Tongue (tissue), 2 donors: ENCODE measurements around the gene TBL3. TPM values are rescaled to one million over a fixed set of nuclear protein-coding genes. Genes with fewer than 3 reads are reported as not detected.
"Not testable (repeated sequence)": the region's sequence is repeated elsewhere in the genome, so short reads cannot be mapped to it uniquely, and the experiment has no call there.

Experiments used
- DNase-seq: peaks from one replicate; pipeline ENCODE4 v3.0.0-alpha.2; 2015
- total RNA-seq: library from RNA; depleted of rRNA; stranded (reverse); fragments of >200 nt; gene quantifications from one replicate; pipeline ENCODE4 v1.2.3, GENCODE V29; 2014

TBL3 gene
- total RNA-seq, 1 donor from 2014 or later: 21.7 TPM

DNA sequence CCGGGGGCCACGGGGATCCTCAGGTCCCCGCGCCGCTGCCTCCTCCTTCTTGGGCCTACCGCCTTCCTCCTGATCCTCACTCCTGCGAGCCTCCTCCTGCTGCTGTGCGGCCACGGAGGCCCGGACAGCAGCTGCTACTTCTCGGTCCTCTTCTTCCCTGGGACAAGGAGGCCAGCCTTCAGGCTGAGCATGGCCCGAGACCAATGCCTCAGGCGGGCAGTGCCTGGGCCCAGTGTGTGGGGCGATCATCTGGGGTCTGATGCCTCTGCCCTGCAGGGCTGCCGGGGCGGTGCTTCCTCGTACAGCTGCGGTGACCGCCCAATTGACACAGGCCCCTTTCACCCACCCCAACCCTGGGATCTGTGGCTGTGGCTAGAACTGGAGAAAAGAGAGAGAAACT is 29.2 kb downstream of the TBL3 start:
- DNase-seq: no peak

DNA sequence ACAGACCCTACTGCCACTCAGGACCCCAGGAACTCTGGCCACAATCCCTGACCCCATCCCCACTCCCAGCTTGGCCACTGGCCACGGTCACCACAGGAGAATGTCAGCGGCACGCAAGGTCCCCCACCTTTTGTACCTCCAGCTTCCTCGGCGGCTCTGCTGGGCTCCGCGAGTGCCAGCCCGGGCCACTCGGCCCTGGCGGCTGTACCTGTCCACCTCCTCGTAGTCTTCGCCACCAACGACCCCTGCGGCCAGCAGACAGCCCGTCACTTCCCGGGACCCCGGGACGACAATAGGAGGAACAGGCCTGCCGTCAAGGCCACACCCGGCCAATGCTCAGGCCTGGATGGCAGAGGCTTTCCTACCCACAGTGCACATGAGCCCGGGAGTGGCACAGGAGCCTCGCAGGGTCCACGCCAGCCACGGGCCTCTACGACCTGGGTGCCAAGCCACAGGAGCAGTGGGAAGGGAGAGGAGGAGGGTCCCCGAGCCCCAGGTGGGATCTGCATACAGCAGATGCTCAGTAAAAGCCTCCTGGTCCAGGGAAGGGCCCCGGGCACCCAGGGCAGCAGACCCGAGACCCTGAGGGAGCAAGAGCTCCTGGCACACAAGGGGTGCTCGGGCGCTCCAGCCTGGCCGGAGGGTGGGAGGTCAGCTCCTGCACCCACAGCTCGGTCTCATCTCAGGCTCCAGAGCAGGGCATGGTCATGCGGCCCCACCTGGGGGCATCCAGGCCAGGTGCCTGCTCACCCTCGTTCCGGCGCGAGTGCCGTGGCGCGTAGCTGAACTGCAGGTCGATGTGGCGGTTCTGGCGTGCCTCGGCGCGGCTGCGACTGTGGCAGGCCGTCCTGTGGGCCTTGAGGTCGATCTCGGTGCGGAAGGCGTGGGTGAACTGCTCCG is 29.9 kb downstream of the TBL3 start:
- DNase-seq: no peak

DNA sequence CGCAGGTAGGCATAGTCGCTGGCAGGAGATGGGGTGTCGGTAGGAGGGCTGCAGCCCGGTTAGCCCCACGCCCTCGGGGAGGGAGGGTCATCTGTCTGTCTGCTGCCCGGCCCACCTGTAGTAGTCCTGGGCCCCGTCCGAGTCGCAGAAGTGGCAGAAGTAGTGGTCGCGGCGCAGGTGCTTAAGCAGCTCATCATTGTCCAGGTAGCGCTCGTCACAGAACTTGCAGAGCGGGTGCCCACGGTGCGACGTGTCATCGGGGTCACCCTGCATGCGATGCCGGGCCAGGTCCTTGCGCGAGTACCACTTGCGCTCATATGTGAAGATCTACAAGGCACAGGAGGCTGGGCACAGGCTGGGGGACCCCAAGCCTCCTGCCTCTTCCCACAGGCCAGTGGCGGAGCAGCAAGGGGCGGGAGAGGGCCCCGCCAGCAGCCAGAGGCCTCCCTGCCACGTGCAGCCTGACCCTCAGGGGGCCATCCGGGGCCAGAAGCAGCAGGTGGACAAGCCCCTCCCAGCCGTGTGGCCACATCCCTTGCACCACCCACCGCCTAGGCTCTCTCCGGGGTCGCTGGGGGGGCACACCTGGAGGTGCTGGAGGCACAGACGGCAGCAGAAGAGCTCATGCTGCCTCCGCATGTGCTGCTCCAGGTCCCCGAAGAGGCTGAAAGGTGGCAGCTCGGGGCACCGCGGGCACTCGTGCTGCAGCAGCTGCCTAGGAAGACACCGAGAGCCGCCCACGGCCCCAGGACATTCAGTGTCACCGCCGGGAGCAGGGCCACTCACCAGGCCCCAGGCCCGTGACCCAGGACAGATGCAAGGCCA is 30.8 kb downstream of the TBL3 start:
- DNase-seq: peak; percentile 14

DNA sequence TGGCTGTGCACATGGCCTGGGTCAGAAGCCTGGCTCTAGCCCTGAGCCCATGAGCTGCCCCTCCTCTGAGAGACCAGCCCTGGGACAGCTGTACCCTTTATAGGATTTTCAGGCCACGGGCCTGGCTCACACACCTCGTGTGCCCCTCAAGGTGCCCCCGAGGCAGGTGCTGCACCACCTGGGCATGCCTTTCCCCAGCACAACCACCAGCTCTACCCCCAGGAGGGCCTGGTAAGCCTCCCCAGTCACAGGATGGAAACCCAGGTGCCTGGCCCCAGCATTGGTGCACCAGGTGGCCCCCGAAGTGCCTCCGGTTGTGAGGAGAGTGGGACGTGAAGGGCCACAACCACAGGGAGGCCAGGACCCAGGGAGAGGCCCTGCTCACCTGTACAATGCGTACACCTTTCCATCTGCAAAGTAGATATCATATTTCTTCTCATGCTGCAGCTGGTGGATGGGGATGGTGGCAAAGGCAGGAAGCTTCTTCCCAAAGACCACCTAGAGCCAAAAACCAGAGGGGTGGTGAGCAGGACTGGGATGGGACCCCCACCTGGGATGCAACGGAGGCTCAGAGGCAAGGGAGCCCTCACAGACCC is 31.5 kb downstream of the TBL3 start:
- no peak for DNase-seq

DNA sequence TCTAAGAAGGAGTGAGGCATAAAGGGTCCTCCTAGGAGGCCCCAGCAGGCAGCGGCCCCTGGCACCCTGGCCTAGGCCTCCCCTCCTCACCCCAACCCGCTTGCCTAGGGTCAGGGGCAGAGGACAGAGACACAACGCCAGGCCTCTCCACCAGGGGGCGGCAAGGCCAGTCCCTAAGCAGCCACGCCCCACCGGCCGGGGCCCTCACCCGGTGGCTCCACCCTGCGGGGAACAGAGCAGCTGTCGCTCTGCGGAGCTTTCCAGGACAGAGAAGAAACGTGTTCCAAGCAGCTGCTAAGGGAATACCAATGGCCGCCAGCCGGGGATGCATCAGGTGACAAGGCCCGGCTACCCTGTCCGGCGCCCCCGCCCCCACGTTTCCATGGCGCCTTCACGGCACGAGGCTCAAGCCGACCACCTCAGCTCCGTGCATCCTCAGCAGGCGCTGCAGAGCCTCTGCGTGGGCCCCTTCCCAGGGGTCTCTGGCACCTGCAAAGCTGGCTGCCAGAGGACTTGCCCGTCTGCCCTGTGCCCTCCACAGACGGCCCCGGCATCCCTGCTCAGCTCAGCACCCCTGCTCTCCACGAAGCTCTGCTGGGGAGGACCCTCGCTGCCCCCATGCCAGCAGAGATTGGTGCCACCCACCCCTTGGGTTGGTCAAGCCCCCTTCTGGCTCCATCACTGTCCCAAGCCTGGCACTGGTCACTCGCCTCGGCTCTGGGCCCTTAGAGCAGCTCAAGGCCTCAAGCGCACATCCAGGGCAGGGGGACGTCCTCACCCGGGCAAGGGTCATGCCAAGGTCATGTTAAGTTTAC is 32.2 kb downstream of the TBL3 start:
- peak; percentile 97 for DNase-seq

GRCh38 chr16:2004795-2005517 is 33.1 kb downstream of the TBL3 start:
- peak; percentile 39 for DNase-seq

- DNase-seq: no peak
These were observed 33.8 kb downstream of the TBL3 start for GRCh38 chr16:2005646-2006045.

- DNase-seq: no peak
These were observed 34.5 kb downstream of the TBL3 start for GRCh38 chr16:2006317-2006716.

DNA sequence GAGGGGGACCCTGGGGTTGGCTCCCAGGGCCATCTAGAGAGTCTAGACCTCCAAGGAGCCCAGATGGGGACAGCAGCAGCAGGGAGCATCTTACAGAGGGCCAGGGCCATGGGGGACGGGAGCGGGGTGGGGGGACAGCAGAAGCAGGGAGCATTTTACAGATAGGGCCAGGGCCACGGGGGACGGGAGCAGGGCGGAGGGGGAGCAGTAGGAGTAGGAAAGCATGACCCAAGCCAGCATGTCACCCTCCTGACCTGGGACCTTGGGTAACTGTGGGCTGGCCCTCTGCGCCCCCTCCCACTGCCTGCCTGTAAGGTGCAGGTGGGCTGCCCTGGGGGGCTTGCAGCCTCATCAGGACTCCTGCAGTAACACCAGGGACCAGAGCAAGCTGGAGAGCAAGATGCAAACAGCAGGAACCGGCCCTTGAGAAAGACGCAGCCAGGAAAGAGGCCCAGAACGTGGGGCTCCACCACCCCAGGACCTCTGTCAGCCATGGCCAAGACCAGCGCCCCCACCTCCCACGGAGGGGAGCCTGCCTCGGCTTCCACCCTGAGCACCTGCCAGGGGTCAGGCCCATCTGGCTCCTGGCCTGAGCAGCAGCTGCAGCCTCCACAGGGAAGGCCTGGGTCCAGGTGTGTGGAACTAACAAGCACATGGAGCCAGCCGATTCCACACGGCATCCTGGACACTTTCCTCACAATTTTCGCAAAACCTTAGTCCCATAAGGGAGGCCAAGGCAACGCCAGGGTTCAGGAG is 35.4 kb downstream of the TBL3 start:
- DNase-seq: no peak

GRCh38 chr16:2008009-2008526 is 36.2 kb downstream of the TBL3 start:
- no peak for DNase-seq

- DNase-seq: peak; percentile 29
These were observed 36.8 kb downstream of the TBL3 start for GRCh38 chr16:2008631-2009163.

GRCh38 chr16:2009164-2009711 is 37.4 kb downstream of the TBL3 start:
- DNase-seq: peak; percentile 17

DNA sequence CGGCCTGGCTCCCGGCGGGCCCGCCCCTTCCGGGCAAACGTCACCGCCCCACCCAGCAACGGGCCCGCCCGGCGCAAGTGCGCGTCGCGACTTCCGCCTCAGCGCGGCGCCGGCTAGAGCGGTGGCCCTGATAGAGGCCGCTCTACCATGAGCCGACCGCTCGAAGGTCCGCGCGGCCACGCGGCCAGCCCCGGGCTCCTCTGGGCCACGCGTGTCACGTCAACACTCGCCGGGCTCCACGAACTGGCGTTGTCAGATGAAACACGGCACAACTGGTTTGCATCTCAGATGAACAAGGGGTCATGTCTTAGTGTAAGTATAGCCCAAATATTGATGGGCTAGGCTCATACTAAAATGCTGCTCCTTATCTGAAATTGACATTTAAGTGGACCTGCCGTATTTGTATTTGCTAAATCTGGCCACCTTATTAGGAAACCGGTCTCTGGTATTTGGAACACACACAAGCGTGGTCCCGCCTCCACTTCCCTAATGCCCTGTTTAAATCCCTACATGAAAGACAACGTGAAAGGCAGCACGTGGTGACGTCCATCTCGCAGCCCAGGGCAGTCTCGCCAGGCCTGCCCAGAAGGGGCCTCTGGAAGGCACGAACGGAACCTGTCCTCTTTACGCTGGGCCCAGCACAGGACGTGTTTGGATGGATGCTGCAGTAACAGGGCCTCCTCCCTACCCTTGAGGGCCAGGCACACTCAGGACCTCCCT is 38.1 kb downstream of the TBL3 start, which contains the start of gene ZNF598:
Gene ZNF598, minus strand, starts transcription at position 31 of the 720 bp plus-strand sequence.
- peak; percentile 93 for DNase-seq

GRCh38 chr16:2011726-2012125 is 39.9 kb downstream of the TBL3 start:
- DNase-seq: not testable (repeated sequence)

GRCh38 chr16:2013527-2013926 is 41.7 kb downstream of the TBL3 start:
- DNase-seq: no peak

- DNase-seq: peak; percentile 64
These were observed 43.5 kb downstream of the TBL3 start for GRCh38 chr16:2015117-2015946.

DNA sequence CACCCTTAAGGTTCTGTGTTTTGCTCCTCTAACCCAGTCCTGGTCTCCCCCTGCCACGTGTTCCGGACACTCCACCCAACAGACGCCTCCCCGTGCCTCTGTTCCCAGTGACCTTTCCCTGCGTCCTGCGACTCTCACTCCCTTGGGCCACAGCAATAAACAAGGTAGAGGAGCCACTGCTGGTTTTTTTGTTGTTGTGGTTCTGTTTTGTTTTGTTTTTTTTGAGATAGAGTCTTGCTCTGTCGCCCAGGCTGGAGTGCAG is 44.0 kb downstream of the TBL3 start:
- DNase-seq: no peak

GRCh38 chr16:2016407-2016922 is 44.6 kb downstream of the TBL3 start:
- no peak for DNase-seq
